ENCODE results near the gene CDC42BPA. TPM values are rescaled to one million over a fixed set of nuclear protein-coding genes. Genes with fewer than 3 reads are reported as not detected.

Gene CDC42BPA
- total and polyA plus RNA-seq, 2 of the 13 experiments (the other 11 are each of a cell fraction or from before 2014, with no cell fraction given) = 6.5 to 16.0 TPM

DNA sequence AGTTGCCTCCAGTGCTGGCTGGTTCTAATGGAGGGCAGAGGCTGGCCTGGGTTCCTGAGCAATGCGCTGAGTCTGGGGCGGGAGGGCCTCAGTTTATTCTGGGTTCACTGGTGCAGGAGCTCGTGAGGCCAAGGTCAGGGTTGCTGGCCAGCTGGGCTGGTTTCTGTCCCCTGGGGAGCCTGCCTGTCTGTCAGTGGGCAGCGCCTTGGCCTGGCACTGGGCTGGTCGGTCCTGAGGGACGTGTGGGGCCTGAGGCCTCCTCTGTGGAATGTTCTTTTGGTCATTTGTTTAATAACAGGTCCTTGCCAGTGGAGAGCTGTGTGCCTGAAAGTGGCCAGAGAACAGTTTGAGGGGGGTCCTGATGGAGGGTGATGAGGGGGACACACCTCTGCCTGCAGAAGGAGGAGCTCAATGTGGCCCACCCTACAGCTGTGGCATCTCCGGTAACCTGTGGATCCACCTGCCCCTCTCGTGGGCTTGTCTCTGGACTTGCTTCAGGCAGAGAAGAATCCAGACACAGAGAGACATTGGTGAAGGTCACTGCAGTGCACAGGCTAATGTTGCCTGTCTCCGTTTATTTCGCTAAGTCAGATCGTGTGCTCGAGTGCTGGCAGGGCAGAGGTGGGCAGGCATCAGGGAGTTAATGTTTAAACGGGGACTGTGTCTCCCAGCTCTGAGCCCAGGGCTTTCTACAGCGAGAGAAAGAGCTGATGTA is 343.6 kb downstream of the CDC42BPA start (continued):
- TF ChIP-seq KAT8 (CRISPR knock-in tag; IDR thresholded peaks at IDR 0.05) = no peak; the same call in 1 of the 2 replicates
- TF ChIP-seq ZNF136 (CRISPR knock-in tag; IDR thresholded peaks at IDR 0.05; ENCODE audit: low read depth) = no peak
- TF ChIP-seq, protein P1, sequence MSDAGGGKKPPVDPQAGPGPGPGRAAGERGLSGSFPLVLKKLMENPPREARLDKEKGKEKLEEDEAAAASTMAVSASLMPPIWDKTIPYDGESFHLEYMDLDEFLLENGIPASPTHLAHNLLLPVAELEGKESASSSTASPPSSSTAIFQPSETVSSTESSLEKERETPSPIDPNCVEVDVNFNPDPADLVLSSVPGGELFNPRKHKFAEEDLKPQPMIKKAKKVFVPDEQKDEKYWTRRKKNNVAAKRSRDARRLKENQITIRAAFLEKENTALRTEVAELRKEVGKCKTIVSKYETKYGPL (CRISPR knock-in tag; IDR thresholded peaks at IDR 0.05) = no peak
- no peak for TF ChIP-seq ZBTB42 (CRISPR knock-in tag; IDR thresholded peaks at IDR 0.05)
- TF ChIP-seq NFE2L2 (IDR thresholded peaks at IDR 0.05; ENCODE audit: low read length) = no peak
- no peak for TF ChIP-seq NFE2 (CRISPR knock-in tag; IDR thresholded peaks at IDR 0.05)
- TF ChIP-seq, protein P2, sequence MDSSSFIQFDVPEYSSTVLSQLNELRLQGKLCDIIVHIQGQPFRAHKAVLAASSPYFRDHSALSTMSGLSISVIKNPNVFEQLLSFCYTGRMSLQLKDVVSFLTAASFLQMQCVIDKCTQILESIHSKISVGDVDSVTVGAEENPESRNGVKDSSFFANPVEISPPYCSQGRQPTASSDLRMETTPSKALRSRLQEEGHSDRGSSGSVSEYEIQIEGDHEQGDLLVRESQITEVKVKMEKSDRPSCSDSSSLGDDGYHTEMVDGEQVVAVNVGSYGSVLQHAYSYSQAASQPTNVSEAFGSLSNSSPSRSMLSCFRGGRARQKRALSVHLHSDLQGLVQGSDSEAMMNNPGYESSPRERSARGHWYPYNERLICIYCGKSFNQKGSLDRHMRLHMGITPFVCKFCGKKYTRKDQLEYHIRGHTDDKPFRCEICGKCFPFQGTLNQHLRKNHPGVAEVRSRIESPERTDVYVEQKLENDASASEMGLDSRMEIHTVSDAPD (CRISPR knock-in tag; IDR thresholded peaks at IDR 0.05) = no peak; the same call in 1 of the 2 replicates
- peak; percentile 28 for TF ChIP-seq IKZF4 (CRISPR knock-in tag; IDR thresholded peaks at IDR 0.05; ENCODE audit: borderline replicate concordance, low read depth, not compliant biosample characterization)
- no peak for TF ChIP-seq TSC22D2 (CRISPR knock-in tag; IDR thresholded peaks at IDR 0.05; ENCODE audit: borderline replicate concordance)
- TF ChIP-seq TEAD3 (CRISPR knock-in tag; optimal IDR thresholded peaks at IDR 0.05; ENCODE audit: borderline replicate concordance) = no peak
- peak; percentile 32; the same call in 1 of the 2 replicates for TF ChIP-seq SOX5 (CRISPR knock-in tag; IDR thresholded peaks at IDR 0.05; ENCODE audit: borderline replicate concordance)
- TF ChIP-seq SAP130 (CRISPR knock-in tag; IDR thresholded peaks at IDR 0.05; ENCODE audit: low read depth) = peak; percentile 73
- TF ChIP-seq ZNF737 (CRISPR knock-in tag; IDR thresholded peaks at IDR 0.05; ENCODE audit: borderline replicate concordance) = no peak
- no peak for TF ChIP-seq GTF3A (CRISPR knock-in tag; conservative IDR thresholded peaks at IDR 0.05)
- no peak for TF ChIP-seq STAT5B (CRISPR knock-in tag; IDR thresholded peaks at IDR 0.05)
- no peak for TF ChIP-seq MTA3 (CRISPR knock-in tag; IDR thresholded peaks at IDR 0.05)
- TF ChIP-seq RNF2 (conservative IDR thresholded peaks at IDR 0.05; ENCODE audit: low read depth) = no peak
- TF ChIP-seq CENPT (CRISPR knock-in tag; IDR thresholded peaks at IDR 0.05; ENCODE audit: low read depth) = no peak
- TF ChIP-seq, protein P3, sequence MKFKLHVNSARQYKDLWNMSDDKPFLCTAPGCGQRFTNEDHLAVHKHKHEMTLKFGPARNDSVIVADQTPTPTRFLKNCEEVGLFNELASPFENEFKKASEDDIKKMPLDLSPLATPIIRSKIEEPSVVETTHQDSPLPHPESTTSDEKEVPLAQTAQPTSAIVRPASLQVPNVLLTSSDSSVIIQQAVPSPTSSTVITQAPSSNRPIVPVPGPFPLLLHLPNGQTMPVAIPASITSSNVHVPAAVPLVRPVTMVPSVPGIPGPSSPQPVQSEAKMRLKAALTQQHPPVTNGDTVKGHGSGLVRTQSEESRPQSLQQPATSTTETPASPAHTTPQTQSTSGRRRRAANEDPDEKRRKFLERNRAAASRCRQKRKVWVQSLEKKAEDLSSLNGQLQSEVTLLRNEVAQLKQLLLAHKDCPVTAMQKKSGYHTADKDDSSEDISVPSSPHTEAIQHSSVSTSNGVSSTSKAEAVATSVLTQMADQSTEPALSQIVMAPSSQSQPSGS (CRISPR knock-in tag; IDR thresholded peaks at IDR 0.05) = no peak
- no peak for TF ChIP-seq HMG20B (CRISPR knock-in tag; conservative IDR thresholded peaks at IDR 0.05)
- TF ChIP-seq, protein P4, sequence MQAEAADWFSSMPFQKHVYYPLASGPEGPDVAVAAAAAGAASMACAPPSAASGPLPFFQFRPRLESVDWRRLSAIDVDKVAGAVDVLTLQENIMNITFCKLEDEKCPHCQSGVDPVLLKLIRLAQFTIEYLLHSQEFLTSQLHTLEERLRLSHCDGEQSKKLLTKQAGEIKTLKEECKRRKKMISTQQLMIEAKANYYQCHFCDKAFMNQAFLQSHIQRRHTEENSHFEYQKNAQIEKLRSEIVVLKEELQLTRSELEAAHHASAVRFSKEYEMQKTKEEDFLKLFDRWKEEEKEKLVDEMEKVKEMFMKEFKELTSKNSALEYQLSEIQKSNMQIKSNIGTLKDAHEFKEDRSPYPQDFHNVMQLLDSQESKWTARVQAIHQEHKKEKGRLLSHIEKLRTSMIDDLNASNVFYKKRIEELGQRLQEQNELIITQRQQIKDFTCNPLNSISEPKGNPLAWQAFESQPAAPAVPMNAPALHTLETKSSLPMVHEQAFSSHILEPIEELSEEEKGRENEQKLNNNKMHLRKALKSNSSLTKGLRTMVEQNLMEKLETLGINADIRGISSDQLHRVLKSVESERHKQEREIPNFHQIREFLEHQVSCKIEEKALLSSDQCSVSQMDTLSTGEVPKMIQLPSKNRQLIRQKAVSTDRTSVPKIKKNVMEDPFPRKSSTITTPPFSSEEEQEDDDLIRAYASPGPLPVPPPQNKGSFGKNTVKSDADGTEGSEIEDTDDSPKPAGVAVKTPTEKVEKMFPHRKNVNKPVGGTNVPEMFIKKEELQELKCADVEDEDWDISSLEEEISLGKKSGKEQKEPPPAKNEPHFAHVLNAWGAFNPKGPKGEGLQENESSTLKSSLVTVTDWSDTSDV (CRISPR knock-in tag; IDR thresholded peaks at IDR 0.05) = no peak
